Cardiac ventricle fibroblast (primary cell): ENCODE data around the gene SEC23A. TPM values are rescaled to one million over a fixed set of nuclear protein-coding genes. Genes with fewer than 3 reads are reported as not detected.

Experiments
- total RNA-seq: library from RNA; depleted of rRNA; stranded (reverse); fragments of >200 nt; gene quantifications from 2 replicates; pipeline ENCODE4 v1.2.3, GENCODE V29; 2015

Gene SEC23A
- total RNA-seq, result 139 and 147 TPM in 2 replicates

DNA sequence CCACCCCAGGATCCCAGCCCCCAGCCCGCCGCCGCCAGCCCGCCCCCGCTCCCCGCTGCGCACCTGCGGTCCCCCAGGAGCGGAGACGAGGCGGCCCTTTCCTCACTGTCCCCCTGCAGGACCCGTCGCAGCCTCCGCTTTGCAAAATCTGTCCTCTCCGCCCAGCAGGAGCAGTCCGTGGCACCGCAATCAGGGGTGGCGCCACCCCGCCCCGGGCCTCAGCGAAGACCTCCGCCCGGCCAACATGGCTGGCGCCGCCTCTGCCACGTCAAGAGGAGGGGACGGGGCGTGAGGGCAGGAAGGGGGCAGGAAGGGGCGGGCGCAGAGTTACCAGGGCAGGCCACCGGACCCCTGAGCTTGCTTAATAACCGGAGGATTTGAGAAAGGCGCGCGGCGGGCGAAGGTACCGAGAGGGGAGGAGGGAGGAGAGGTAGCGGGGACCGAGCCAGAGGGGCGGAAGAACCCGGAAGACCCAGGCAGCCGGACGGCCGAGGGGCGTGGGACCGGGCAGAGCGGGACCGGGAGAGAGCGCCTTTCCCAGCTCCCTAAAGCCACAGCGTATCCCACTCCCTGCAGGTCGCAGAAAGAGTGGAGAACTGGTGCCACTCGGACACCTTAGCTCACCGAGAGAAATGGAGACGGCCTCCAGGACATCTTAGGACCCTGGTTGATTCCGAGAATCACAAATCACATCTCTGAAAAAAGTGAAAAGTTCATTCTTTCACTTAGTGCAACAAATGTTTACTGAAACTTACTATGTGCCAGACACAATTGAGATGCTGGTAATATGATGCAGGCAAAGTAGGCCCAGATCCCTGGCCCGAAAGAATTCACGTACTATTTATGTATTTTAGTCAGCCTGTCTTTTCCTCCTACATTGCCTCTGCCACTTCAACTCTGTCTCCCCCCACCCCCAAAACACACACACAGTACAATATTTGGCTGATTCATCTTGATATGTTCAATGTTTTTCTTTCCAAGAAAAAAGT lies at the start of gene SEC23A:
SEC23A (minus strand) TSS at position 267 of the 989 bp plus-strand sequence. CDS start 7,117 bp downstream, outside the sequence.

GRCh38 chr14:39114073-39114838 lies 11.2 kb upstream of the SEC23A start, which contains the start of gene GEMIN2:
Gene GEMIN2, plus strand, starts transcription at chr14:39114323. Its CDS starts 16 bp downstream, at chr14:39114339.

Other genes with a start within 250 kb of the SEC23A start
- gene GEMIN2, start 11.1 kb upstream of the SEC23A start, total RNA-seq, result 16.1 and 21.0 TPM in 2 replicates
- gene TRAPPC6B, start 67.1 kb upstream of the SEC23A start, total RNA-seq, result 14.1 and 18.8 TPM in 2 replicates
- 11.6 and 16.5 TPM in 2 replicates for gene PNN, start 72.0 kb upstream of the SEC23A start, total RNA-seq
- gene MIA2, start 130.7 kb upstream of the SEC23A start, total RNA-seq, result 11.6 and 13.5 TPM in 2 replicates